GM12801 (cell line): ENCODE data around the gene SFXN2.

ENCODE experiments used
- TF ChIP-seq, protein P1 (sequence below): IDR thresholded peaks from one replicate; pipeline ENCODE4 v1.5.1; 2011; ENCODE audit warnings: control low read depth; ENCODE audit not compliant: insufficient read length; ENCODE audit errors: extremely low read depth

SFXN2 gene

GRCh38 chr10:102677331-102678067, 36.9 kb upstream of the SFXN2 start:
- TF ChIP-seq, protein P1, sequence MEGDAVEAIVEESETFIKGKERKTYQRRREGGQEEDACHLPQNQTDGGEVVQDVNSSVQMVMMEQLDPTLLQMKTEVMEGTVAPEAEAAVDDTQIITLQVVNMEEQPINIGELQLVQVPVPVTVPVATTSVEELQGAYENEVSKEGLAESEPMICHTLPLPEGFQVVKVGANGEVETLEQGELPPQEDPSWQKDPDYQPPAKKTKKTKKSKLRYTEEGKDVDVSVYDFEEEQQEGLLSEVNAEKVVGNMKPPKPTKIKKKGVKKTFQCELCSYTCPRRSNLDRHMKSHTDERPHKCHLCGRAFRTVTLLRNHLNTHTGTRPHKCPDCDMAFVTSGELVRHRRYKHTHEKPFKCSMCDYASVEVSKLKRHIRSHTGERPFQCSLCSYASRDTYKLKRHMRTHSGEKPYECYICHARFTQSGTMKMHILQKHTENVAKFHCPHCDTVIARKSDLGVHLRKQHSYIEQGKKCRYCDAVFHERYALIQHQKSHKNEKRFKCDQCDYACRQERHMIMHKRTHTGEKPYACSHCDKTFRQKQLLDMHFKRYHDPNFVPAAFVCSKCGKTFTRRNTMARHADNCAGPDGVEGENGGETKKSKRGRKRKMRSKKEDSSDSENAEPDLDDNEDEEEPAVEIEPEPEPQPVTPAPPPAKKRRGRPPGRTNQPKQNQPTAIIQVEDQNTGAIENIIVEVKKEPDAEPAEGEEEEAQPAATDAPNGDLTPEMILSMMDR = no peak

- TF ChIP-seq, protein P1 = no peak
These were observed 36.4 kb upstream of the SFXN2 start for GRCh38 chr10:102678068-102678400.

DNA sequence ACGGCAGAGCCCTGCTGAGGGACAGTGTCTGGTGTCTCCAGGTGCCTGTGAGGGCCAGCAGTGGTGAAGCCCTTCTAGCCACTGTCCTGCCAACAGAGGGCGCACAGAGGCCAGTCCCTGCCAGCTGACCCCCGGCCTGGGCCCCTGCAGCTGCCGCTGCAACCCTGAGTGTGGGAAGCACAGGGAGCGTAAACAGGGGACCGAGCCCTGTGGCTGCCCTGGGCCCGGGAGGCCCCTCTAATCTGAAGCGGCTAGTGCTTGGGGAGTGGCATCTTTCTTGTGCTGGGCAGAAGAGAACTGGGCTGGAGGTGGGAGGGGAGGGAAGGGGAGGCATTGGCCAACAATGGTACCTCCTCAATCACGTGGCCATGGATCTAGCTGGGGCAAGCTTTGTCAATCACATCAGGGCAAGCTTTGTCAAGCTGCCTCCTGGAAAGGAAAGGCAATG, 35.6 kb upstream of the SFXN2 start:
- TF ChIP-seq, protein P1 = no peak

DNA sequence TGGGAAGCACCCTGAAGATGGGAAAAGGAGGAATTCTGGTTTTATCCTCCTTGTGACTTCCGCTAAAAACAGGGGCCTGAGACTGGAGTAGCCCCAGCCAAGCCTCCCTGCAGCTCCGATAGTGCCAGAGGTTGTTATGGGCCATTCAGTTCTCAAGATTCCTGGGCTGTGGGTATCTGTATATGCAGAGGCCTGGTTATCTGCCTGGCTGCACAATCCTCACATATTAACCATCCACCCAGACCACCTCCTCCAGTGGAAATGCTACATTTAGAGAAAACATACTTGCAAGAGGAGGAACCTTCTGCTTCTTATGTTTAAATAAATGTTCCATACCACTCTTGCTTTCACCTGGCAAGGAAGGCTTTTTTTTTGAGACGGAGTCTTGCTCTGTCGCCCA, 34.8 kb upstream of the SFXN2 start:
- TF ChIP-seq, protein P1 = no peak

GRCh38 chr10:102681696-102682095, 32.7 kb upstream of the SFXN2 start:
- TF ChIP-seq, protein P1 = no peak

- TF ChIP-seq, protein P1 = no peak
These were observed 32.0 kb upstream of the SFXN2 start for GRCh38 chr10:102682416-102682815.

DNA sequence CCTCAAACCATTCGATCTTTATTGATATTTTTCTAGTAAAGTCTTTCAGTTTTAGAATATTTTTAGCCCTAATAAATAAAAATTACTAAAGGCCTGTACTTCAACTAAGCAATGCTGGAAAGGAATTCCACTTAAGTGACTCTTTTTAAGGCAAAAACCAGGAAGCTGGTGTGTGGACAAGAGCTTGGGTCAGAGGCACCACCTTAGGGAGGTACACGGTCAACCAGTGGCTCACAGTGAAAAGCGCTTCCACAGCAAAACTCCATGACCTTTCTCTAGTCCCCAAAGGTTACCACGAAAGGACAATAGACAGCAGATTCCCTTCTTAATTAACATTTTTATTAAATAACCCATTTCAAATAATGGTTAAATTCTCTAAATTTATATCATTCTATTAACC, 31.5 kb upstream of the SFXN2 start:
- TF ChIP-seq, protein P1 = no peak
